HepG2 (cell line): Measurements from ENCODE around the gene FRMD4A.

Experiments
- NFRKB ChIP-seq: fragments of 450-650 bp; IDR thresholded peaks from 2 replicates; pipeline ENCODE4 v1.6.1; 2017
- REL ChIP-seq: sonication (generic); formaldehyde crosslinking; conservative IDR thresholded peaks from 2 replicates; pipeline ENCODE4 v1.8.0; 2022; ENCODE audit warnings: mild to moderate bottlenecking, missing genetic modification reagents, moderate library complexity
- SRF ChIP-seq: IDR thresholded peaks from 2 replicates; pipeline ENCODE4 v1.6.1; 2011; ENCODE audit warnings: mild to moderate bottlenecking, low read depth, low read length, moderate library complexity
- TMF1 ChIP-seq: sonication (generic); formaldehyde crosslinking; IDR thresholded peaks from 2 replicates; pipeline ENCODE4 v1.8.1; 2022; ENCODE audit warnings: low read depth, missing genetic modification reagents
- ZKSCAN1 ChIP-seq: fragments of 150-350 bp; IDR thresholded peaks from 2 replicates; pipeline ENCODE4 v1.6.1; 2014; ENCODE audit warnings: low read length

DNA sequence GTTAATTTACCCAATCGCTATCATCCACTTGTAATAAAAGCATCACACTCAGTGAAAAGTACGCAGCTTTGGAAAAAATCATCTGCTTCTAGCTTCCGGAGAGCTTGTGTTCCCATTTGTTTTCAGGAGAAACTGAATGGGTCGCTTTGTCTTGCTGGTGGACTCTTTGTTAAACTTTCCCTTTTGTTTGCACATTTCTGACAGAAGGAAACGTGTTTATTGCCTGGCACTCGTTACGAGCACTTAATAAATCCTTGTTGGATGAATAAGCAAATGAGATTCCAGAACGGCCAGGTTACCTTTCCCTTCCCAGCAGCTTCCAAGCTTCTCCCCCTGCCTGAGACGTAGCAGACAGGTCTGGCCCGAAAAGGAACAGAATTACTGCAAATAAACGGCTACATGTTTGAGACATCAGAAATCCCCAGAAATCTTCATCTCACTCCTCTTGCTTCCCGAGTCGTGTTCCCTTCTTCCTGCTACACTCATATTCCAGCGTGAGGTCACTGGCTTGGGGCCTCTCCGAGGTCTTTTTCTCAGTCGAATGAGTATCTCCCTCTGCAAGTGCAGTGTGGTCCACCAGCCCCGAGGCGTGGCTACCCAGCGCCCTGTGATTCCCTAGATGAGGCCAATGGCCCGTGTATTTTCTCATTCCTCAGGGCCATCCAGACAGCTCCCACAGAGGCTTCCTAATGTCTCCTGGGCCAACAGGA lies 167.2 kb downstream of the FRMD4A start:
- TF ChIP-seq TMF1 (CRISPR knock-in tag): no peak
- no peak for TF ChIP-seq ZKSCAN1
- no peak for TF ChIP-seq REL (CRISPR knock-in tag)
- no peak for TF ChIP-seq SRF
- TF ChIP-seq NFRKB: no peak
